ENCODE data around the gene PPP1R14D.

The PPP1R14D gene

DNA sequence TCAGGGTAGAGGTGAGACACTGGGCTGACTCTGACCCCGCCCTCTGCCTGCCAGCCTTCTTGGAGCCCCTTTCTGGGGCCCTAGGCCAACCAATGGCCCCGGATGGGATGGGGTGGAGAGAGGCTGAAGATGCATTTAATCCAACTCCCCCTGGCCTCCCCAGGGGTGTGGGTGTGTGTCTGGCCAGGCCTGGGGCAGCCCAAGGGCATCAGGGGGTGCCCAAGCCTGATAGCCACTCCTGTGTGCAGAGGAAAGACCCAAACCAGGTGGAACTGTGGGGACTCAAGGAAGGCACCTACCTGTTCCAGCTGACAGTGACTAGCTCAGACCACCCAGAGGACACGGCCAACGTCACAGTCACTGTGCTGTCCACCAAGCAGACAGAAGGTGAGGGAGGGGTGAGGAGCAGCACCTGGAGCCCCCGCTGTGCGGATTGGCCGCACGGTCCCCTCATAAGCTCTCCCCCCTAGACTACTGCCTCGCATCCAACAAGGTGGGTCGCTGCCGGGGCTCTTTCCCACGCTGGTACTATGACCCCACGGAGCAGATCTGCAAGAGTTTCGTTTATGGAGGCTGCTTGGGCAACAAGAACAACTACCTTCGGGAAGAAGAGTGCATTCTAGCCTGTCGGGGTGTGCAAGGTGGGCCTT, 24.9 kb upstream of the PPP1R14D start:
- TF ChIP-seq TAF1 (IDR thresholded peaks at IDR 0.05; ENCODE audit: borderline replicate concordance, insufficient read depth, low read length), result no peak
- TF ChIP-seq SIN3A (IDR thresholded peaks at IDR 0.05; ENCODE audit: borderline replicate concordance, insufficient read depth, low read length), result no peak
- TF ChIP-seq, protein P1, sequence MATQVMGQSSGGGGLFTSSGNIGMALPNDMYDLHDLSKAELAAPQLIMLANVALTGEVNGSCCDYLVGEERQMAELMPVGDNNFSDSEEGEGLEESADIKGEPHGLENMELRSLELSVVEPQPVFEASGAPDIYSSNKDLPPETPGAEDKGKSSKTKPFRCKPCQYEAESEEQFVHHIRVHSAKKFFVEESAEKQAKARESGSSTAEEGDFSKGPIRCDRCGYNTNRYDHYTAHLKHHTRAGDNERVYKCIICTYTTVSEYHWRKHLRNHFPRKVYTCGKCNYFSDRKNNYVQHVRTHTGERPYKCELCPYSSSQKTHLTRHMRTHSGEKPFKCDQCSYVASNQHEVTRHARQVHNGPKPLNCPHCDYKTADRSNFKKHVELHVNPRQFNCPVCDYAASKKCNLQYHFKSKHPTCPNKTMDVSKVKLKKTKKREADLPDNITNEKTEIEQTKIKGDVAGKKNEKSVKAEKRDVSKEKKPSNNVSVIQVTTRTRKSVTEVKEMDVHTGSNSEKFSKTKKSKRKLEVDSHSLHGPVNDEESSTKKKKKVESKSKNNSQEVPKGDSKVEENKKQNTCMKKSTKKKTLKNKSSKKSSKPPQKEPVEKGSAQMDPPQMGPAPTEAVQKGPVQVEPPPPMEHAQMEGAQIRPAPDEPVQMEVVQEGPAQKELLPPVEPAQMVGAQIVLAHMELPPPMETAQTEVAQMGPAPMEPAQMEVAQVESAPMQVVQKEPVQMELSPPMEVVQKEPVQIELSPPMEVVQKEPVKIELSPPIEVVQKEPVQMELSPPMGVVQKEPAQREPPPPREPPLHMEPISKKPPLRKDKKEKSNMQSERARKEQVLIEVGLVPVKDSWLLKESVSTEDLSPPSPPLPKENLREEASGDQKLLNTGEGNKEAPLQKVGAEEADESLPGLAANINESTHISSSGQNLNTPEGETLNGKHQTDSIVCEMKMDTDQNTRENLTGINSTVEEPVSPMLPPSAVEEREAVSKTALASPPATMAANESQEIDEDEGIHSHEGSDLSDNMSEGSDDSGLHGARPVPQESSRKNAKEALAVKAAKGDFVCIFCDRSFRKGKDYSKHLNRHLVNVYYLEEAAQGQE (IDR thresholded peaks at IDR 0.05; ENCODE audit: insufficient read depth in 1 of 2, low read depth in 2 of 2, low read length in 2 of 2), result no peak
- no peak for TF ChIP-seq POLR2AphosphoS5 (IDR thresholded peaks at IDR 0.05; ENCODE audit: low read depth, low read length)
- no peak for TF ChIP-seq FOXP2 (optimal IDR thresholded peaks at IDR 0.05; ENCODE audit: borderline replicate concordance, extremely low read depth, extremely low read length, insufficient read depth)

DNA sequence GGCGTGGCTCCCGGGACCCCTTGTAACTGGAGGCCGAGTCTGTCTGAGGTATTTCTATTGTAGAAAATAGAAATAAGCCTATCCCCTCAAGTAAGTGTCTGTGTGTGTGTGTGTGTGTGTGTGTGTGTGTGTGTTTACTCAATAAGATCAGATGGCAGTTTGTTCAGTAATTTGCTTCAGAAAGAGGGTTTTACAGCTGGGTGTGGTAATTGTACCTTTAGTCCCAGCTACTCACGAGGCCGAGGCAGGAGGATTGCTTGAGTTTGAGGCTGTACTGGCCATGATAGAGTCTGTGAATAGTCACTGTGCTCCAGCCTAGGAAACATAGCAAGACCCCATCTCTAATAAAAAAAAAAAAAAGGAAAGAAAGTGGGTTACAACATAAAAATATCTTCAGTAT, 24.0 kb upstream of the PPP1R14D start:
- TF ChIP-seq POLR2AphosphoS5 (IDR thresholded peaks at IDR 0.05; ENCODE audit: low read depth, low read length) (no peak), TAF1 (IDR thresholded peaks at IDR 0.05; ENCODE audit: borderline replicate concordance, insufficient read depth, low read length) (no peak), FOXP2 (optimal IDR thresholded peaks at IDR 0.05; ENCODE audit: borderline replicate concordance, extremely low read depth, extremely low read length, insufficient read depth) (no peak), SIN3A (IDR thresholded peaks at IDR 0.05; ENCODE audit: borderline replicate concordance, insufficient read depth, low read length) (no peak)
- TF ChIP-seq, protein P1 (IDR thresholded peaks at IDR 0.05; ENCODE audit: insufficient read depth in 1 of 2, low read depth in 2 of 2, low read length in 2 of 2), result no peak

GRCh38 chr15:40850576-40851112, 22.1 kb upstream of the PPP1R14D start:
- TF ChIP-seq SIN3A (IDR thresholded peaks at IDR 0.05; ENCODE audit: borderline replicate concordance, insufficient read depth, low read length), result no peak
- no peak for TF ChIP-seq POLR2AphosphoS5 (IDR thresholded peaks at IDR 0.05; ENCODE audit: low read depth, low read length)
- no peak for TF ChIP-seq FOXP2 (optimal IDR thresholded peaks at IDR 0.05; ENCODE audit: borderline replicate concordance, extremely low read depth, extremely low read length, insufficient read depth)
- TF ChIP-seq TAF1 (IDR thresholded peaks at IDR 0.05; ENCODE audit: borderline replicate concordance, insufficient read depth, low read length), result no peak
- TF ChIP-seq, protein P1 (IDR thresholded peaks at IDR 0.05; ENCODE audit: insufficient read depth in 1 of 2, low read depth in 2 of 2, low read length in 2 of 2), result no peak

DNA sequence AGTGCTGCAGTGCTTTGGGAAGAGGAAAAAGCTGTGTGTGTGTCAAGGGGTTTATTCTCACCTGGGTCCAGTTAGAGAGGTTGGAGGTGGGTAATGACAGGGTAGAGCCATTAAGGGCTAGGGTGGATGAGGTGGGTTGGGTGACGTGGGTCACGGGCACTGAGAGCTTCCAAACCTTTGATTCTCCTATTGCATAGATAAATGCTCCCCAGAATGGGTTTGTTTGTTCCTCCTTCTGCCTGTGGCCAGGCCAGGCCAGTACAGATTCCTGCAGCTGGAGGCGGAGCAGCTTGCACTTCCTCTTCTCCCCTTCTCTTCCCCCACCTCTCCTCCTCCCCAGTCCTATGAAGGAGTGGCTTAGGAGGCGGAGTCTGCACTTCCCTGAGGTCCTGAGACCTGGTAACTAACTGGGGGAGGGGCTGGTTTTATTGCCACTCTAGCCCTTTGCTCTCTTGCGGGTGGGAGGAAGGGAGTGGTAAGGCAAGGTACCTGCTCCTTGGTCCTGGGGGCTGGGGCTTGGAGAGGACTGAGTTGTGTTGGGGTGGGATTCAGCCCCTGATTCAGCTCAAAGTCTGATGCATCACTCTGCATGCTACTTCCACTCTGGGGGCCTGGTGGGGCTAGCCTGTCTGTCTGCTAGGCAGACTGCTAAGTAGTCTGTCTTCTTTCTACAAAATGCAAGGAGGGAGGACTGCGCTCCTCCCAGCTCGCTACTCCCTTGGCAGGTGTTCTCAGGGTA, 18.9 kb upstream of the PPP1R14D start:
- TF ChIP-seq FOXP2 (optimal IDR thresholded peaks at IDR 0.05; ENCODE audit: borderline replicate concordance, extremely low read depth, extremely low read length, insufficient read depth), result peak; percentile 31
- no peak for TF ChIP-seq SIN3A (IDR thresholded peaks at IDR 0.05; ENCODE audit: borderline replicate concordance, insufficient read depth, low read length)
- TF ChIP-seq TAF1 (IDR thresholded peaks at IDR 0.05; ENCODE audit: borderline replicate concordance, insufficient read depth, low read length), result peak; percentile 40; the same call in 1 of the 2 replicates
- TF ChIP-seq, protein P1 (IDR thresholded peaks at IDR 0.05; ENCODE audit: insufficient read depth in 1 of 2, low read depth in 2 of 2, low read length in 2 of 2), result no peak
- peak; percentile 45 for TF ChIP-seq POLR2AphosphoS5 (IDR thresholded peaks at IDR 0.05; ENCODE audit: low read depth, low read length)
